NCI-H2081 treated with DMSO at 0.1 percent for 48 hours (cell line): Measurements from ENCODE around the gene IGF2.

ENCODE experiments used
- DNase-seq: peaks from one replicate; lab custom pipeline; 2025; lab: John Stamatoyannopoulos, UW

Gene IGF2

GRCh38 chr11:2103668-2104523, 35.3 kb downstream of the IGF2 start:
- DNase-seq, result no peak

GRCh38 chr11:2102883-2103213, 36.3 kb downstream of the IGF2 start:
- DNase-seq, result no peak

- no peak for DNase-seq
Measured at GRCh38 chr11:2102132-2102882, 36.9 kb downstream of the IGF2 start.

GRCh38 chr11:2101171-2101675, 38.0 kb downstream of the IGF2 start:
- no peak for DNase-seq

GRCh38 chr11:2100361-2101170, 38.6 kb downstream of the IGF2 start:
- DNase-seq, result no peak

GRCh38 chr11:2099516-2100349, 39.5 kb downstream of the IGF2 start:
- no peak for DNase-seq

- DNase-seq, result no peak
Measured at GRCh38 chr11:2098691-2099515, 40.3 kb downstream of the IGF2 start.

GRCh38 chr11:2097998-2098690, 41.0 kb downstream of the IGF2 start:
- DNase-seq, result no peak

GRCh38 chr11:2097356-2097997, 41.7 kb downstream of the IGF2 start:
- DNase-seq, result no peak

- no peak for DNase-seq
Measured at GRCh38 chr11:2096919-2097301, 42.3 kb downstream of the IGF2 start.

GRCh38 chr11:2096011-2096918, 42.9 kb downstream of the IGF2 start:
- DNase-seq, result no peak

- no peak for DNase-seq
Measured at GRCh38 chr11:2095542-2095941, 43.6 kb downstream of the IGF2 start.

GRCh38 chr11:2095198-2095520, 44.0 kb downstream of the IGF2 start:
- no peak for DNase-seq

- no peak for DNase-seq
Measured at GRCh38 chr11:2094354-2095197, 44.6 kb downstream of the IGF2 start.

GRCh38 chr11:2093575-2094353, 45.4 kb downstream of the IGF2 start:
- DNase-seq, result no peak

GRCh38 chr11:2092956-2093412, 46.2 kb downstream of the IGF2 start:
- peak; percentile 56 for DNase-seq

GRCh38 chr11:2092464-2092910, 46.7 kb downstream of the IGF2 start:
- no peak for DNase-seq
